PFSK-1 (cell line): ENCODE results near the gene RUFY1.

Experiments used
- POLR2AphosphoS5 ChIP-seq: IDR thresholded peaks from 2 replicates; pipeline ENCODE4 v1.6.1; 2012; ENCODE audit warnings: low read depth, mild to moderate bottlenecking, control low read depth, low read length, moderate library complexity
- SIN3A ChIP-seq: IDR thresholded peaks from 2 replicates; pipeline ENCODE4 v1.6.1; 2012; ENCODE audit warnings: mild to moderate bottlenecking, low read length, moderate library complexity, borderline replicate concordance; ENCODE audit not compliant: insufficient read depth

GRCh38 chr5:179504191-179504590 is 46.2 kb upstream of the RUFY1 start:
- TF ChIP-seq POLR2AphosphoS5 = no peak
- TF ChIP-seq SIN3A = no peak
